ENCODE results near the gene RBBP5. TPM values are rescaled to one million over a fixed set of nuclear protein-coding genes. Genes with fewer than 3 reads are reported as not detected.

The RBBP5 gene
- total and polyA plus RNA-seq, 2 of the 4 experiments (the other 2 are of a cell fraction), result 7.3 to 37.5 TPM

DNA sequence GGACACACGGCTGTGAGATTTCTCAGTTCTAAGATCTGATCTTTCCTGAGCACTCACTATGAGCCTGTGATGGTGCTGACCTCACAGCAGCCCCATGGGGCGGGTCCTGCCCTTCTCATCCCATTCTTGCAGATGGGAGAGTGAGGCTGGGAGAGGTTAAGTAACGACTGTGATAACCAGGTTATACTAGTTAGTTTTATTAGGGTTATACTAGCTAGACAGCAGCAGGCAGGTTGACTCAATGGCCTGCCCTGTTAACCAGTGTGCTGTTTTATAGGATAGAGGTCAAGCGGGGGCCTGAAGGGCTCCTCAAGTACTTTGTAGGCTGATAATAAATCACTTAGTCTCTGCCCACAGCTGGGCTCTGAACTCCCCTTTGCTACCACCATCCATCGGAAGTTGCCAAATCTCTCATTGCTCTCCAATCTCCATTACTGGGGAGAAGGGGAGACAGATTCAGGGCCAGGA is 74.0 kb downstream of the RBBP5 start:
- Histone ChIP-seq H3K4me1 (ENCODE audit: control insufficient read depth, insufficient read depth, low read length) (no peaks in the 10 kb centered on the region), H3K9me1 (ENCODE audit: insufficient read depth, low read length) (no peaks in the 10 kb centered on the region), H2AK9ac (replicated peaks; ENCODE audit: low read depth, low read length, poor library complexity) (no peak overlapping the region), H3K36me3 (ENCODE audit: control insufficient read depth, insufficient read depth, low read length) (no peaks in the 10 kb centered on the region), H2AFZ (replicated peaks; ENCODE audit: low read length, poor library complexity) (no peak overlapping the region), H3K27me3 (ENCODE audit: control insufficient read depth, insufficient read depth, low read length) (peaks cover 76% of the 10 kb centered on the region), H3K4me3 (ENCODE audit: insufficient read depth, low read depth, low read length) (no peak overlapping the region), H2BK15ac (ENCODE audit: low read depth, low read length) (no peak overlapping the region), H4K5ac (ENCODE audit: low read depth, low read length) (no peak overlapping the region), H4K20me1 (ENCODE audit: insufficient read depth, low read length) (no peaks in the 10 kb centered on the region), H4K8ac (ENCODE audit: low read depth in 2 of 2, low read length in 2 of 2) (no peak overlapping the region), H2BK20ac (ENCODE audit: low read depth, low read length) (no peak overlapping the region), H3K23ac (ENCODE audit: low read depth, low read length) (no peak overlapping the region), H2BK5ac (ENCODE audit: low read depth, low read length, poor library complexity, severe bottlenecking) (no peak overlapping the region), H3K4me2 (ENCODE audit: low read depth, low read length) (no peak overlapping the region), H2AK5ac (ENCODE audit: low read depth, low read length) (no peak overlapping the region), H3K27ac (ENCODE audit: insufficient read depth, low read length) (no peak overlapping the region), H3K9me3 (ENCODE audit: control insufficient read depth, insufficient read depth, low read length) (no peaks in the 10 kb centered on the region), H3K4ac (ENCODE audit: low read depth, low read length) (no peak overlapping the region), H3K18ac (ENCODE audit: low read depth, low read length) (no peak overlapping the region), H2BK120ac (ENCODE audit: low read depth, low read length) (no peak overlapping the region), H3K56ac (ENCODE audit: extremely low read depth, insufficient read depth, low read length) (no peak overlapping the region), H3K14ac (replicated peaks; ENCODE audit: low read depth, low read length) (no peak overlapping the region), H3K9ac (ENCODE audit: low read depth, low read length) (no peak overlapping the region), H3K79me1 (ENCODE audit: low read depth in 1 of 2, low read length in 2 of 2) (no peaks in the 10 kb centered on the region), H4K91ac (ENCODE audit: insufficient read depth, low read depth, low read length) (no peak overlapping the region)
- no peak for ATAC-seq (ENCODE audit: low read depth)
- TF ChIP-seq RAD21 (IDR thresholded peaks at IDR 0.05; ENCODE audit: low read length), result no peak
- no peak for TF ChIP-seq RCOR1 (IDR thresholded peaks at IDR 0.05; ENCODE audit: insufficient replicate concordance, low read length)
- no peak for TF ChIP-seq BHLHE40 (IDR thresholded peaks at IDR 0.05; ENCODE audit: low read depth, low read length)
- TF ChIP-seq RFX5 (IDR thresholded peaks at IDR 0.05; ENCODE audit: low read depth, low read length), result no peak
- intact Hi-C loops (cut with micrococcal nuclease) (no loop called here), in situ Hi-C loops (cut with MboI; ENCODE audit: low sequenced_read_pairs) (no loop called here), dilution Hi-C loops (cut with HindIII; ENCODE audit: low sequenced_read_pairs, unreplicated experiment) (no loop called here)
- ChIA-PET POLR2A (ENCODE audit: unreplicated experiment) (no interaction called here), CTCF (interaction anchor here (2.1 kb wide), 1 partner anchor 14 kb away, joined by 10 read pairs; no protein-coding TSS in a partner anchor)
- BruUV-seq (replicated peaks), result no TSS peak
- no peak for DNase-seq
- WGBS, 2 experiments (ENCODE audit: extremely low coverage in 2 of 2, insufficient read length in 1 of 2), result no CpG with 5 or more reads among the region's 5 CpGs

All from IMR-90 (cell line).